ENCODE data around the gene CX3CL1. TPM values are rescaled to one million over a fixed set of nuclear protein-coding genes. Genes with fewer than 3 reads are reported as not detected.
"Not testable (repeated sequence)": the region's sequence is repeated elsewhere in the genome, so short reads cannot be mapped to it uniquely, and the experiment has no call there.

Gene CX3CL1
- under 1 TPM in 1 of 2 donors, not detected in 1; 0.07 TPM for total RNA-seq

- DNase-seq (ENCODE audit: low spot score in 2 of 2), result no peak
- no peak within 1 kb of the TSS for H3K27ac Mint-ChIP-seq
- no peaks in the 10 kb centered on the region for H3K9me3 Mint-ChIP-seq
- no peak for ATAC-seq
- H3K36me3 Mint-ChIP-seq, result no peaks in the 10 kb centered on the region
These were observed at the start of gene CX3CL1 for GRCh38 chr16:57372372-57373116. Gene CX3CL1 (plus strand): TSS chr16:57372490. CDS start chr16:57372569, 79 bp downstream.

GRCh38 chr16:57324749-57325148 is 47.5 kb upstream of the CX3CL1 start:
- DNase-seq (ENCODE audit: low spot score in 2 of 2) (no peak), ATAC-seq (no peak)
- no peak overlapping the region for H3K27ac Mint-ChIP-seq
- no peaks in the 10 kb centered on the region for H3K36me3 Mint-ChIP-seq
- no peaks in the 10 kb centered on the region for H3K9me3 Mint-ChIP-seq

- H3K9me3 Mint-ChIP-seq, result no peaks in the 10 kb centered on the region
- ATAC-seq, result no peak
- H3K36me3 Mint-ChIP-seq, result no peaks in the 10 kb centered on the region
- DNase-seq (ENCODE audit: low spot score in 2 of 2), result no peak
- H3K27ac Mint-ChIP-seq, result no peak overlapping the region
These were observed 46.8 kb upstream of the CX3CL1 start for GRCh38 chr16:57325458-57325857.

- ATAC-seq, result no peak
- DNase-seq (ENCODE audit: low spot score in 2 of 2), result no peak
- H3K36me3 Mint-ChIP-seq, result peaks cover 0 to 6% of the 10 kb centered on the region in 2 donors
- H3K9me3 Mint-ChIP-seq, result peaks cover 0 to 5% of the 10 kb centered on the region in 2 donors
- no peak overlapping the region for H3K27ac Mint-ChIP-seq
These were observed 42.5 kb upstream of the CX3CL1 start for GRCh38 chr16:57329718-57330327.

- peaks cover 0 to 5% of the 10 kb centered on the region in 2 donors for H3K9me3 Mint-ChIP-seq
- peaks cover 0 to 6% of the 10 kb centered on the region in 2 donors for H3K36me3 Mint-ChIP-seq
- no peak for DNase-seq (ENCODE audit: low spot score in 2 of 2)
- H3K27ac Mint-ChIP-seq, result no peak overlapping the region
- no peak for ATAC-seq
These were observed 40.9 kb upstream of the CX3CL1 start for GRCh38 chr16:57331355-57331754.

GRCh38 chr16:57333402-57333801 is 38.9 kb upstream of the CX3CL1 start:
- no peak for DNase-seq (ENCODE audit: low spot score in 2 of 2)
- H3K27ac Mint-ChIP-seq, result no peak overlapping the region
- H3K36me3 Mint-ChIP-seq, result peaks cover 0 to 6% of the 10 kb centered on the region in 2 donors
- ATAC-seq, result no peak
- H3K9me3 Mint-ChIP-seq, result peaks cover 0 to 5% of the 10 kb centered on the region in 2 donors

GRCh38 chr16:57335366-57335765 is 36.9 kb upstream of the CX3CL1 start:
- H3K36me3 Mint-ChIP-seq, result peaks cover 0 to 6% of the 10 kb centered on the region in 2 donors
- no peak for DNase-seq (ENCODE audit: low spot score in 2 of 2)
- peaks cover 0 to 5% of the 10 kb centered on the region in 2 donors for H3K9me3 Mint-ChIP-seq
- H3K27ac Mint-ChIP-seq, result no peak overlapping the region
- ATAC-seq, result no peak

GRCh38 chr16:57341062-57341440 is 31.2 kb upstream of the CX3CL1 start:
- no peak overlapping the region for H3K27ac Mint-ChIP-seq
- no peaks in the 10 kb centered on the region for H3K36me3 Mint-ChIP-seq
- ATAC-seq, result no peak
- no peaks in the 10 kb centered on the region for H3K9me3 Mint-ChIP-seq
- DNase-seq (ENCODE audit: low spot score in 2 of 2), result no peak

GRCh38 chr16:57341441-57342303 is 30.6 kb upstream of the CX3CL1 start:
- H3K9me3 Mint-ChIP-seq, result no peaks in the 10 kb centered on the region
- no peak overlapping the region for H3K27ac Mint-ChIP-seq
- no peak for ATAC-seq
- no peak for DNase-seq (ENCODE audit: low spot score in 2 of 2)
- no peaks in the 10 kb centered on the region for H3K36me3 Mint-ChIP-seq

- DNase-seq (ENCODE audit: low spot score in 2 of 2); ATAC-seq; H3K27ac Mint-ChIP-seq; H3K36me3 Mint-ChIP-seq; H3K9me3 Mint-ChIP-seq: not testable (repeated sequence)
These were observed 29.7 kb upstream of the CX3CL1 start for GRCh38 chr16:57342606-57343005.

- DNase-seq (ENCODE audit: low spot score in 2 of 2), result no peak
- Mint-ChIP-seq H3K36me3 (peaks cover 0 to 5% of the 10 kb centered on the region in 2 donors), H3K9me3 (peaks cover 0 to 4% of the 10 kb centered on the region in 2 donors), H3K27ac (no peak overlapping the region)
- ATAC-seq, result no peak
These were observed 29.1 kb upstream of the CX3CL1 start for GRCh38 chr16:57343221-57343620.

- H3K36me3 Mint-ChIP-seq; H3K27ac Mint-ChIP-seq; ATAC-seq; DNase-seq (ENCODE audit: low spot score in 2 of 2); H3K9me3 Mint-ChIP-seq: not testable (repeated sequence)
These were observed 28.2 kb upstream of the CX3CL1 start for GRCh38 chr16:57344094-57344493.

- peaks cover 0 to 5% of the 10 kb centered on the region in 2 donors for H3K36me3 Mint-ChIP-seq
- no peak overlapping the region for H3K27ac Mint-ChIP-seq
- peaks cover 0 to 4% of the 10 kb centered on the region in 2 donors for H3K9me3 Mint-ChIP-seq
- DNase-seq (ENCODE audit: low spot score in 2 of 2) (no peak), ATAC-seq (no peak)
These were observed 27.3 kb upstream of the CX3CL1 start for GRCh38 chr16:57345021-57345420.

GRCh38 chr16:57345666-57346204 is 26.6 kb upstream of the CX3CL1 start:
- no peak for DNase-seq (ENCODE audit: low spot score in 2 of 2)
- ATAC-seq, result no peak
- Mint-ChIP-seq H3K27ac (no peak overlapping the region), H3K36me3 (peaks cover 0 to 5% of the 10 kb centered on the region in 2 donors), H3K9me3 (peaks cover 0 to 4% of the 10 kb centered on the region in 2 donors)

GRCh38 chr16:57347858-57348257 is 24.4 kb upstream of the CX3CL1 start:
- no peak for ATAC-seq
- peaks cover 0 to 5% of the 10 kb centered on the region in 2 donors for H3K36me3 Mint-ChIP-seq
- no peak overlapping the region for H3K27ac Mint-ChIP-seq
- H3K9me3 Mint-ChIP-seq, result peaks cover 0 to 4% of the 10 kb centered on the region in 2 donors
- DNase-seq (ENCODE audit: low spot score in 2 of 2), result no peak

GRCh38 chr16:57348327-57348726 is 24.0 kb upstream of the CX3CL1 start:
- Mint-ChIP-seq H3K27ac (no peak overlapping the region), H3K9me3 (peaks cover 0 to 4% of the 10 kb centered on the region in 2 donors), H3K36me3 (peaks cover 0 to 5% of the 10 kb centered on the region in 2 donors)
- ATAC-seq (no peak), DNase-seq (ENCODE audit: low spot score in 2 of 2) (no peak)
